NCI-H748 (cell line): ENCODE measurements around the gene SUCLG2.
"Not testable (repeated sequence)": the region's sequence is repeated elsewhere in the genome, so short reads cannot be mapped to it uniquely, and the experiment has no call there.

Experiments used
- DNase-seq: peaks from one replicate; lab custom pipeline; 2025; ENCODE audit not compliant: unreplicated experiment; lab: John Stamatoyannopoulos, UW

Gene SUCLG2

DNA sequence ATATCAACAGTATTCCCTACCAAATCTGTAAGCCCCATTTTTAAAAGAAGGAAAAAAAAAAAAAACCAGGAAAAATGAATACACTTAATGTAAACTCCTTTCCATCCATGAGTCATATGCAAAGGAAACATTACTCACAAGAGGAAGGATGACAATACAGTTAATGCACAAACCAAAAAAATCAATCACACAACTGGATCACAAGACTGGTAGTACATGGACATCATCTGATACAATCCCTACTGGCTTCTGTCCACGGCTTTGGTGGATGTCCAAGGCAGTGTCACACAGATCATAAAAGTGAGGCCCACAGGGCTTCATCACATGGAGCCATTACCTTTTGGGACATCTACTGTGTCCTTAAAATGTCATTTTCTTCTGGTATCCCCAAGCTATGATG lies 44.0 kb downstream of the SUCLG2 start:
- no peak for DNase-seq

DNA sequence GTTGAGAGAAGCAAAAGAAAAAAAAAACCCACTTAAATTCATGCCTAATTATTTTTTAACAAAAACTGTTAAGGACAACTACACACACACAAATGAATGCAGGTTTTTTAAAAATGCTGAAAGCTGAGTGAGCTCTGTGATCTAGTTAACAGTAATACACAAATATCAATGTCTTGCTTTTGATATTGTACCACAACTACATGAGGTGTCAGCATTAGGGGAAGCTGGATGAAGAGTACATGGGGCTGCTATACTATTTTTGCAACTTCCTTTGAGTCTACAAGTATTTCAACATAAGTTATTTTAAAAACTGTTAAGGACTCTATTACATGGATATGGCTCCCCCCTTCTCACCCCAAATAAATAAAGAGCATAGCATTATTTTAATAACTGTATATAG lies 44.7 kb downstream of the SUCLG2 start:
- DNase-seq: no peak

DNA sequence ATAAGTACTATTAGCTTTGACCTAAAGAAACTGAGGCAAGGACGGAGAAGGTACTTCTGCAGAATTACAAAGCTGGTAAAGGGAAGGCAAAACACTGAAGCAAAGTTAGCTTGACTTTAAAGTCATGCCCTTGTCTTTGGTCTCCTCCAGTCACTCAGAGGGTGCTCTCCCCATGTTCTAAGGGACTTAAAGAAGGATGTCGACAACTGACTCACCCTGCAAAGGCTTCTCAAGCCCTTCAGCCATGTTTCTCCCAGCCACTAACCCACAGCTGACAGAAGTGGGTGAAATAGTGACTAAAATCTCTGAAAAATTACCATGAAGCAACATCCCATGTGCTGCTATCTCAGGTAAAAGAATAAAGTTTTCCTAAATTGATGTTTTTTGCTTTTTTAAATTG lies 46.4 kb downstream of the SUCLG2 start:
- no peak for DNase-seq

DNA sequence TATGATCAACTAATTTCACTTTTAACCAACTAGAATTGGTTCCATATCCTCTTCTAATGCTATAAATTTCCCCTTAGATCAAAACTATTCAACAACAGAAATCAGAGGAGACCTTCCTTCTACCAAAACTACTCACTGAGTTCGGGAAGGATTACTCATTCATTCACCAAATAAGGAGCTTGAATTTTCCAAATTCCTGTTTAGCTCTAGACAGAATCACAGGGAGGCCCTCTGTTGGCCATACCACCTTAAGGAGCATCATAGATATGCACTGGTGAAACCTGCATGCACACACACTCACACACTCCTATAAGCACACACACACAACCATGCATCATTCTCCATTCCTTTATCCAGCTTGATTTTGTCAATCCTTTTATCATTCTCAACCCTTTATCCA lies 49.0 kb downstream of the SUCLG2 start:
- no peak for DNase-seq

- no peak for DNase-seq
Measured at GRCh38 chr3:67602816-67603215, 51.6 kb downstream of the SUCLG2 start.

GRCh38 chr3:67601919-67602608 lies 52.3 kb downstream of the SUCLG2 start:
- no peak for DNase-seq

- no peak for DNase-seq
Measured at GRCh38 chr3:67601385-67601784, 53.0 kb downstream of the SUCLG2 start.

GRCh38 chr3:67599821-67600220 lies 54.6 kb downstream of the SUCLG2 start:
- DNase-seq: no peak

DNA sequence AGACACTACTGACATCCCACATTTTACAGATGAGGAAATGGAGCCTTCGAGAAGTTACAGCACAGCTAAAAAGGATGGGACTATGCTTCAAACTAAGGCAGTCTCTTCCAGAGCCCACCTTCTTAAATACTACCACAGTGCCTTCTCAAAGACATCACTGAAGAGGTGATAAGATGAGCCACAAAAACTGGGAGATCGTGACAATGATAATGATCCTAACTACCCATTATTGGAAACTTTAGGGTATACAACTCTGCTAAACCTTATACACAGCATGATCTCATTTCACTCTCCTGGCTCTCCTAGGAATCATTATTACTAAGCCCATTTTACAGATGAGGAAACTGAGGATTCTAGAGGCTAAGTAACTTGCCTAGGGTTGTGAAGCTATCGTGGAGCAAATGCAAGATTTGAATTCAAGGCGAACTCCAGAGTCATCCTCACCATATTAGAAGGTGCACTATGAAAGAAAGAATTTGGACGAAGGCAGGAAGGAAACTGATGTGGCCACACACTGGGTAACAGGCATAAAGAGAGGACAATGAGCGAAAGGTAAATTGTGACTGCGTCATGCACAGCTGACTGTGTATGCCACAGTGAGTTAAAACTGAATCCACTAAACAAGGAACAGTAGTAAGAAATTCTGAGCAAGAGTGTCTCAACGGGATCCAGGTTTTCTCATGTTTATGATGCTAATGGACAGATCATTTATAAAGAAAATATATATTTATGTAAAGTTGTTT lies 55.4 kb downstream of the SUCLG2 start:
- DNase-seq: no peak

DNA sequence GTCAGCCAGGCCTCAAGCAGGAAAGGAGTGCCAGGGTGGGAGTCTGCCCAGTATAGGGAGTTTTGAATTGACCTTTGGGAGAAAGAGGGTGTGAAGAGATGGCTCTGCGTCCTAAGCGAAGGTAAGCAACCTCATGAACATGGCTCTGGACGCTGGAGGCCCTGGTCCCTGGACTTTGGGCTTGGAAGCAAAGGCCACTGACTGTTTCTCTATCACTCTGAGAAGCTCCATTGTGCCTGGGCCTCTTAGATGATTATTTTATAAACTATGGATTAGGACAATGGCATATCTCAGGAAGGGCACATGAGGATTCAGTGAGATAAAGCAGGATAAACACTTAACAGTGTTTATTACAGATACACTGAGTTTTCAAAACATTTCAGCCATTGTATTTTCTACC lies 59.0 kb downstream of the SUCLG2 start:
- no peak for DNase-seq

DNA sequence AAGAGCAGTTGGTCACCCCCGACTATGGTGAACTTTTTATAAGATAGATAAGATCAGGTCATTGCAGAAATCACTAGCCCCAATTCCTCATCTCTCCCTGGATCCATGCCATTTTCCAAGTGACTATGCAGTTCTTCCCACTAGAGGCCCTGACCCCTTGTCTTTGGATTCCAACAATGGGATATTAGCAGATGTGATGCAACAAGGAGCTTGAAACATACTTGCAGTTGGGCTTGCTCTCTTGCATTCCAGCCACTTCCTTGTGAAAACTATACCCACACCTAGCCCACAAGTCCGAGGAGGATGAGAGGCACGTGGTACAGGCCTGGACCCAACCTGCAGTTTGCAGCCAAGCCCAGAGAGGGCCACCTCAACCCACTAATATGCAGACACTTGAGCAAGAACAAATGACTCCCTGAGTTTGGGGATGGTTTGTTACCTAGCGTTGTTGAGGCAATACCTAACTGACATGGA lies 60.6 kb downstream of the SUCLG2 start:
- DNase-seq: no peak

DNA sequence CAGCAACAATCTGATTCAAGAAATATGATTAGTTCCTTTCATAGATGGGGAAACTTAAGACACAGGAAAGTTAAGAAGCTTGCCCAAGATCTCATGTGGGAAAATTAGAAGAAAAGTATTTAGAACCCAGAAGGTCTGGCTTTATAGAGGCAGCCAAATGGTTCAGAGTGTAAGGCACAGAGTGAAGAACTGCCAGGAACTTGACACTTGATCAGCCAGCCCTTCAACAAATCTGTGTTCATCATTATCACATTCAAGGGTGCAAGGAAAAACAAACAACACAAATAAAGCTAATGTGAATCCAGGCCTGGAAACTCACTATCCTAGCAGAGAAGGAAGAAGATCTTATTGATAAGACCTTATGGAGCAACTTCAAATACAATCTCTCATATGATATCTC lies 62.4 kb downstream of the SUCLG2 start:
- no peak for DNase-seq

DNA sequence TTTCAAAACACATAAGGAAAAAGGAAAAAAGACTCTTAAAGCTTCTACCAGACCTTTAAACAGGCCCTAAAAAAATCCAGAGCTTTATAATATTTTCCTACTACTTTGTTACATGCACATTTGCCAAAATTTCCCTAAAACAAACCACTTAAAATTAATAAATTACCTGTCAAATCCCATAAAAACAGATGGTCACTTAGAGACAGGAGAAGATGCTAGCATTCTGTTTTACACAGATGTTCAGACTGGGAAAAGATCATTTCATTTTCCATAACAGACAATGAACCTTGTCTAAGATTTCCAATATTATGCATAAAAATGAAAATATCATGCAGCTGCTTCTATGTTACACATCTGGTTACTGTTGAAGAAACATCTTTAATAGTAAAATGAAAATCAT lies 66.6 kb downstream of the SUCLG2 start:
- DNase-seq: no peak

GRCh38 chr3:67587301-67587700 lies 67.1 kb downstream of the SUCLG2 start:
- no peak for DNase-seq

GRCh38 chr3:67584608-67585007 lies 69.8 kb downstream of the SUCLG2 start:
- not testable (repeated sequence) for DNase-seq

DNA sequence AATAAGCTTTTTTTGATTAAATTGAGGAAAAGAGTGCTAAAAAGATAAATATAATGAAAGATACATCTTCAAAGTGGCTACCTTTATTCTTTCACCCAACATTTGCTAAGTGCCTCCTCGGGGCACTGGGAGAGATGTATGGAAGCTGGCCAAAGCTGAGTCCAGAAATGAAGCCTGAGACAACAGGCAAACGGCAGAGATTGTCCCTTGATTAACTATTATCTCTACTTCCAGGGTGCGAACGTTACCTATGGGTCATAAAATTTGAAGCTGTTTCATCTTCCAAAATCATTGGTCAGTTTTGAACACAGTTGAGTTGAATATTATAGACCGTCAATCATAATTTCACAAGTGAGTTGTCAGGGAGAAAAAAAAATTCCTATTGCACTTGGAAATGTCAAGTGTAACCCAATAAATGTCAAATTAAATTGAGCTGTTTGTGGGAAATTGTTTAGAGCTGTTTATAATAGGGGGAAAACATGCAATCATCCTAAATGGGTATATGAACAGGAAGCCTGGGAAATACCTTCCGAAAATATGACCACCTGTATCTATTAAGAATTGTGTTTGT lies 73.9 kb downstream of the SUCLG2 start:
- no peak for DNase-seq

- no peak for DNase-seq
Measured at GRCh38 chr3:67578416-67578815, 76.0 kb downstream of the SUCLG2 start.

DNA sequence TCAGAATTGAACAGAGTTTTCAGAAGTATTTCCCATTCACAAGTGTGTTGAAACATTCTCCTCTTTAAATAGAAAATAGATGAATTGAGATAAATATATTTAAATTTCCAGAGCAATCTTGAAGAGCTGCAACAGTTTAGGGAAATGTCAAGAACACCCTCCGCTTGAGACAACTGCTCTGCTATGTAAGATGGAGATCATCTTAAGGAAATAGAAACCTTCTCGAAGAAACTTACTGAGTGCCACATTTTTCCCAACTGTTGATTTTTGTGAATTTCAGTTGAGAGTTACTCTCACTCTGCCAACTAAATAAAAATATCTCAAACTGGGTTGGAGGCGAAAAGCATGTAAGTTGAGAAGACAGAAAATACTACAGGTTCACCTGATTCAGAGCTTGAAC lies 78.0 kb downstream of the SUCLG2 start:
- no peak for DNase-seq

DNA sequence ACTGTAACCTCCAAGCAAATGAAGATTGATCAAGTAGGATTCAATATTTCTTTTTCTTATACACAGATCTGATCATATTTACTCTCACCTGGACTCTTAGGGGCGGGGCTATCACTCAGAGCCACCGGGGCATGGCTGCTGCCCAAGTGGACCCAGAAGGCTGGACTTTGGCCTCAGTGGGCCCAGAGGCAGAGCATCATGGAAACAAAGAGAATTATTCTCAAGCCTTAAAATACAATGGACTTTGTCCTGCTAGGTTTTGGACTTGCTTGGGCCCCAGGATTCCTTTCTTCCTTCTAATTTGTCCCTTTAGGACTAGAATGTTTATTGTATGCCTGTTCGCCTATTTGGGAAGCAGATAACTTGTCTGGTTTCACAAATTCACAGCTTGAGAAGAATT lies 85.1 kb downstream of the SUCLG2 start:
- DNase-seq: no peak

GRCh38 chr3:67567893-67568292 lies 86.5 kb downstream of the SUCLG2 start:
- DNase-seq: no peak

- no peak for DNase-seq
Measured at GRCh38 chr3:67564973-67565372, 89.4 kb downstream of the SUCLG2 start.

DNA sequence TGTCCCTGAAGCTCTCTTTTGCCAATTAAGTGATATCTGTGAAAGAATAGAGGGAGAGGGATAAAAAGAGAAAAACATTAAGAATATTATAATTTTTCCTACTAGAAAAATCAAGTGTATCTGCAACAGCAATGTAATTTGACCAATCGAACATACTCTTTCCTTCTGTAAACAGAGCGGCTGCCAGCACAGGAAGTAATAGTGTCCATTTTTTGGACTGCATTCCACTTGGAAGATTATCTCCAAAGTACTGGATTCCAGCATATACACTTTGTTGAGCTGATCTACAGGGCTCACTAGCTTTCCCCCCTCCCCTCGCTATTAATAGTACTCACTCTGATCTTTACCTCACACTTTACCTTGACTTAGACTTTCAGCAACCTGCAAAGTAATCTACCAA lies 90.4 kb downstream of the SUCLG2 start:
- DNase-seq: no peak
